Activated gamma-delta T cell (primary cell): ENCODE data around the gene PHYHIPL.

Experiments used
- DNase-seq: peaks from one replicate; lab custom pipeline; 2025; lab: John Stamatoyannopoulos, UW

PHYHIPL gene

GRCh38 chr10:59255463-59255862, 79.0 kb downstream of the PHYHIPL start:
- no peak for DNase-seq

DNA sequence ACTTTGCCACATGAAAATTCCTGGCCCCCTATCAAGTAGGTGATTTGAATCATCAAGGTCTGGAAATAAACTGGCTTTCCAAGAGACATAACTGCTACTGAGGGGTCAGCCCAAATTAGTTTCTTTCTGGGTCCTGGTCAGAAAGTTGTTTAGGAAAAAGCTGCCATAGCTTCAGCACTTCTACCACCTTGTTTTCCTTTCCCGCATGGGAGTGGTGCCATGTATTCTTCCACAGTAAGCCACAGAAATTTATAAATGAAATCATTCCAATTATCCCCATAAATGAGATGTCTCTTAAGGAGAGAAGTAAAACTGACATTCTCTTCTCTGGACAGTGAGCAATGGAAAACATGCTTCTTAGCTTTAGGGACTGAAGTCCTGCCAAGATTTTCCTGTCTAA, 80.8 kb downstream of the PHYHIPL start:
- no peak for DNase-seq

DNA sequence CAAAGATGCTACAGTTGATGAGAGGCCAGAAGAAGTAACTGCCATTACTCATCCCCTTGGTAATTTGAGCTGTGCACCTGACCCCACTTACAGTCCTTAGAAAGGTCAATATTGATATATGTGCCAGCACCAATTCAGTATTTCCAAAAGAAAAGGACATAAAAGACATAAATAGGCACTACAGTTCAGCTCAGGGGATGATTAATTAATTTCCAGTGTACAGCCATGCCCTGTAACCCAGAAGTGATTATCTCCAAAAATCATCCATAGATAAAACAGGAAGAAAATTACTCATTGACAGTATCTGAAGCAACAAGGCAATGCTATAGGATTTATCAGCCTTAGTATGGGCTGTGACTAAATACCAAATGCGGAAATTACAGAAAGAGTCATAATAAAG, 82.4 kb downstream of the PHYHIPL start:
- DNase-seq = no peak

DNA sequence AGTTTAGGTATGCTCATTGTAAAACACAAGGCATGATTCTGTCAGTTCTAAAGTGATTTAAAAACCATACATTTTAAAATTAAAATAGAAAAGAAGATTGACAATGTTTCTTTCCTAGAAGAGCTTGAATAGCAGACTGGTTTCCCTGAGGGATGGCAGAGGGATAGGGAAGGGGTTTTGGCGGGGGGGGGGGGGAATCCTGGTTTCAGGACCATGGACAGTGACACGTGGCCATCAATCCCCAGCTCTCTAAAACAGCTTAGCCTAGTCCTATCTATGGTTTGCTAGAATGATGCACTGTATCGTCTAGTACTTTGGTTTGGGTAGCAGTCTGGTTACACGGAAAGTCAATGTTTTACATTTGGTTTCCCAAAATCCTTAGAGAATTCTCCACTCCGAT, 88.7 kb downstream of the PHYHIPL start:
- no peak for DNase-seq

GRCh38 chr10:59266321-59266720, 89.9 kb downstream of the PHYHIPL start:
- no peak for DNase-seq

- DNase-seq = no peak
These were observed 92.0 kb downstream of the PHYHIPL start for GRCh38 chr10:59268460-59268859.

- DNase-seq = no peak
These were observed 93.2 kb downstream of the PHYHIPL start for GRCh38 chr10:59269651-59270050.

GRCh38 chr10:59270492-59270891, 94.0 kb downstream of the PHYHIPL start:
- DNase-seq = no peak

GRCh38 chr10:59271160-59271559, 94.7 kb downstream of the PHYHIPL start:
- no peak for DNase-seq

GRCh38 chr10:59272061-59272460, 95.6 kb downstream of the PHYHIPL start:
- no peak for DNase-seq

DNA sequence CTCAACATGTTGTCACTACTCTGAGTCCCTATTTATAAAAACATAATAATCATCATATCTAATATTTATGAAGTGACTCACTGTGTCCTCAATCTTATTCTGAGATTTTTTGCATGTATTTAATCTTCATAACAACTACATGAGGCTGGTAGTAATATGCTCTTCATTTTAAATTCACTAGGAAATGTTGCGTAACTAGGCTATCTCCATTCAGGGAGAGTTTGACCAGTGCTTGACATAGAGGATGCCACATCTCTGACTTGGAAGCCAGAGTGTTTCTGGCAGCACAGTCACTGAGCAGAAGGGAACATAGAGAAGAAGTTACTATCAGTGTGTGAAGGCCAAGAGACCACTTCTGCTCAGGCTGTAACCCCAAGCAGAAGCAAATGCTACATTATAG, 97.0 kb downstream of the PHYHIPL start:
- DNase-seq = no peak

- no peak for DNase-seq
These were observed 99.7 kb downstream of the PHYHIPL start for GRCh38 chr10:59276133-59276532.

DNA sequence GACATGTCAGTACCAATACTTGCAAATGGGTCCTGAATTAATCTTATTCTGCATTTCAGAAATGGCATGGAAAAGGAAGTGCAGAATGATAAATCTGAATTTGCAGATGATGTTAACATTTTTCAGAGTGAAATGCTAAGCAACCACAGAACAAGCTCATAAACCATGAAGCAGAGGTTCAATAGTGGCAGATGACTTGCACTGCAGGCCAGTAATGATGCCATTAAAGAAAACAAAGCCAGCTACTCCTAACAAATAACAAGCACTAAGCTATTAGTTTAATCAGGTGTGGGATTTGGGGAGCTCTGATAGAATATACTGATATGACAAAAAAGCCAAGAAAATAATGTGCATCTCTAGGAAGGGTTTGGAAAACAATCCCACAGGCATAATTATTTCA, 100.5 kb downstream of the PHYHIPL start:
- DNase-seq = no peak

- no peak for DNase-seq
These were observed 103.0 kb downstream of the PHYHIPL start for GRCh38 chr10:59279476-59279875.

GRCh38 chr10:59279991-59280505, 103.6 kb downstream of the PHYHIPL start:
- no peak for DNase-seq

DNA sequence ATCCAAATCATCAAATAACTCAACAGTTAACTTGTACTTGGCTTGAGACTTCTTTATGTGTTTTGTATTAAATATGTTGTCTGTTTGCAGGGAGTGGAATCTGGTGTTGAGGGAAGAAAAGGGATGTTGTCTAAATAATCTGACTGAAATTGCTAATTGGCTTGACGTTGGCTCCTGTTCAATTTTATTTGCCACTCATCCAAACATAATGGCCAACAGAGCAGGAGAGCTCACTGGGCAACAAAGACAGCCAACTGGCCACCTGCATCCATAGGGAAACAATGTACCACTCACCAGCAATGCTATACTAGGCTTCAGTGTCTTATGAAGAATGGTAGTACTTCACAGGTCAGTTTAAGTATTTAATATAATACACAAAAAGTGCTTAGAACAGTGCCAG, 105.4 kb downstream of the PHYHIPL start:
- DNase-seq = no peak

- no peak for DNase-seq
These were observed 107.1 kb downstream of the PHYHIPL start for GRCh38 chr10:59283456-59284091.

GRCh38 chr10:59284118-59284975, 107.9 kb downstream of the PHYHIPL start:
- DNase-seq = no peak

DNA sequence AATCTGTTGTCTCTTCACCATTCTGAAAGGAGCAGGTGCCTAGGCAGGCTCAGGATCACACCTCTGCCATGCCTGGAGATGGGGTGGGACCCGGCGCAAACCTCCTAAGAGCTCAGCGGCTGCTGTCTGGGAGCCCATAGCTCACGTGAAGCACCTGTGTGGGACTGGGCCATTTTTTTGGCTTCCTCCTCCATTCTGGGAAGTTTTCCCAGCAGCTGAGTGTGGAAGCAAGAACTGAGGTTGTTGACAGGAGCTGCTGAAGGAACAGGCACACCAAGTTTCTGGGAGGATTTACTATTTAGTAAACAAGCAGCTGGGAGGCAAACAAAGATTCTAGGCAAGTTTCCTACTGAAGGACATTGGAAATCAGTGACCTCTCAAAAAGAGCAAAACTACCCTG, 108.6 kb downstream of the PHYHIPL start:
- no peak for DNase-seq

DNA sequence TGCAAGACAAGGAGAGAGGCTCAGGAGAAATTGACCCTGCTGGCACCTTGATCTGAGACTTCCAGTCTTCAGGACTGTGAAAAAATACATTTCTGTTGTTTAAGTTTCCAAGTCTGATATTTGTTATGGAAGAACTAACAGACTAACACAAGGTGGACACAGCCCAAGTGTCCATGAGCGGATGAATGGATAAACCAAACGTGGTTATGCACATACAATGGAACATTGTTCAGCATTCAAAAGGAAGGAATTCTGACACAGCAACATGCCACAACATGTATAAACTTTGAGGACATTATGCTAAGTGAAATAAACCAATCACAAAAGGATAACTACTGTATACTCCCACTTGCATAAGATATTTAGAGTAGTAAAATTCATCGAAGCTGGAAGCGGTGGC, 109.4 kb downstream of the PHYHIPL start:
- no peak for DNase-seq

- DNase-seq = no peak
These were observed 111.3 kb downstream of the PHYHIPL start for GRCh38 chr10:59287587-59288255.

DNA sequence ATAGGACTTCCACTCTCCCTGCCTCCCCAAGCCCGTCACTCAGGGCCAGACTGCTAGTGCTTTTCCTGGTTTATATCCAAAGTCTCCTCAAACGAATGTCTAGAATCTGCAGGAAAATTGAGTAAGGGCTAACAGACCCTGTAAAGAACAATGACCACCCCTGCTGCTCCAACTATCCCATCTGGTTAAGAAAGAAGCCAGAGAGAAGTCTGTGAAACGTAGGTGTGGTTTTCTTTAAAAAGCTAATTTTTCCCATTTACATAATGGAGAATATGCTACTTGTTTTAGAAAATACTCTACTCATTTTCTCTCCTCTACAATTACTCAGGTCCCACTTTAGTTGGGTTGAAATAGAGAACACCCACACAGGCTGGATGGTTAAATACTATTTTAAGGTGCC, 113.4 kb downstream of the PHYHIPL start:
- DNase-seq = no peak

GRCh38 chr10:59290448-59290847, 114.0 kb downstream of the PHYHIPL start:
- DNase-seq = no peak
